ENCODE measurements around the gene NKAIN4.
A peak's percentile ranks its signal among the peaks of the same experiment; 100 is the strongest.

NKAIN4 gene

DNA sequence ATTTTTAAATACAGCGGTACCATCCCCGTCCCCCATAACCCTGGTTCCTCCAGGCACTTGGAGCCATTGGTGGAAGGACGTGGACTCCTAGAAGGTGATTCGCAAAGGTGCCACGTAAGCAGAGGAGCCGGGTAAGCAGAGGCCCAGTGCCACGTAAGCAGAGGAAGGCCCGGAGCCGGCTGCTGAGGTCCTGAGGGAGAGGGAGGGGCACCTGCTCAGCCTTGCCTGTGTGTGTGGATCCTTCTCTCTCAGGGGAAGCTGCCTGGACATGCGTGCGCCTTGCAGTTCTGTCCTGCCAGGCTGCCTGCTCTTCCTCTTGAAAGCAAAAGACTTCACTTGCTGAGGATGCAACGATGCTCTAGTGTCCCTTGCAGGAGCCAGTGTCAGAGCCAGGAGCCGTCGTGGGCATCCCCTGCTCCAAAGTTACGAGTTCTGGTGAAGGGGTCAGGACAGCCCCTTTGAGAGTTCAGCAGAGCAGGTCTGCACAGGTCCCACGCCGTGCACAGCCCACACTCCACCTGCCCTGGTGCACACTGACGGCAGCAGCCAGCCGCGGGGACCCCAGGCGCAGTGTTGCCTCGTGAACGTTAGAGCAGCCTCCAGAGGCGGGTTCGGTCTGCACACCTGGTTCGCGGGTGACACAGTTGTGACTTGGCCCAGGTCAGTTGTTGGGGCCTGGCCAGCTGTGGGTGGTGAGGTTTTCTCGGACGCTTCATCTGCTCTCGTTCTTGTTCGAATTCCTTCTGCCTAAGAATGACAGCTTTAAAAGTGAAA is 1.9 kb upstream of the NKAIN4 start:
- DNase-seq = no peak

DNA sequence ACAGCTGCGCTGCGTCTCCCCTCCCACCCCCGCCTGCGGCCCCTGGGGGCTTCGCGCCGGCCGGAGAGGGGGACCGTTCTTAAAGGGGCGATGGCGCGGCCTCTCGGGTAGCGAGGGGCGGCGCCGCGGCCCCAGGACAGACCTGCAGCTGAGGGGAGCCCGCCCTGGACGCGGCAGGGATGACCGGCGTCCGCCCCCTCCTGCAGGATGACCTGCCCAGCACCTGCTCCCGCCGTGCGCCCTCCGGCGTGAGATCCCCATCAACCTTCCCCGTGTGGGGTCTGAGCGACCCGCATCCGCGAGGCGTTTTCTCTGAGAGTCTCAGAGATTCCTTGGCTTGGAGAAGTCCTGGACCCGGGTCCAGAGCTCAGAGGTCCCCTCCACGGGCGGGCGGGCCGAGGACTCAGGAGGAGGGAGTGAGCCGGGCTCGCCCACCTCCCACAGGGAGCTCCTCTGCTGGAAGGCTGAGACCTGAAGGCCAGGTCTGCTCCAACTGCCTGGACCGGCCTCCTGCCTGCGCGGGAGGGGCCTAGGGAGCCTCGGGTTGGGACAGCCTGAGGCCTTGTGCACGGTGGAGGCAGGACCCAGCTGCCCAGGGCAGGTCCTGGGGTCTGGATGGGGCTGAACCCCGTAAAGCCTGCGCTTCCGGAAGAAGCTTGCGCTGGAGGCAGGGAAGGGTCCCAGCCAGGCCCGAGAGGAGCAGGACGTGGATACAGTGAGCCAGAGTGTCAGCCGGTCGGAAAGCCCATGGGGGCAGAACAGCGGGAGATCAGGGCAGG is 532 bp upstream of the NKAIN4 start:
- no peak for DNase-seq

DNA sequence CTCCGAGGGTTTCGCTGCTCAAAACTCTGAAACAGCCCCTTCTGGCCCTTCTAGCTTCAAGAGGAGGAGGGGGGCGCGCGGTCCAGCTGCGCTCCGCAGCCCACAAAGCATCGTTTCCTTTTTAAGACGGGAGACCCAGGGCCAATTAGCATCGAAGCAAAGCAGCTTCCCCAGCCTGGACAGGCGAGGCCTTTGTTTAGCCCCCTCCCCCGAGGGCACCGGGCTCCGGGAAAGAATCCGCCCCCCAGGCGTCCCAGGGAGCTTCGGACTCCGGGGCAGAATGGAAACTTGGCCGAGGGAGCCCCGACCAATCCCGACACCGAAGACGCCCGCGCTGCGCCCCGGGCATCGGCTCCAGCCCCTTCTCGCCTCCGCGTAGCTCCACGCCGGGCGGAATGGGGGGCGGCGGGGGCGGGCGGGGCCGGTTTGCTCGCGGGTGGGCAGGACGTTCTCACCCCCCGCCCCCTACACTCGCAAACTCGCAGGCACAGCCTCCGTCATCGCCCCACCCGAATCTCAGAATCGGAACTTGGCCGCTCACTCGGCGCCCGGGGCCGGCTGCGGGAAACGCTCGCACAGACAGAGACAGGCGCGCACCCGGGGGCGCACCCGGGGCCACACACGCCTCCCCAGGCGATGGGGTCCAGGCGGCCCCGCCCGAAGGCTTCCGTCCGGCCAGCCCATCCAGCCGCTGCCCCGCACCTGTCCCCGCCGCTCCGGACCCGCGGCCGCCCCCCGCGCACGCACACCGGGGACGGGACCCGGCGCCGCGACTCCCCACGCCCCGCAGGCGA is 628 bp downstream of the NKAIN4 start:
- DNase-seq = peak in 1 of 2 donors; percentile 25

DNA sequence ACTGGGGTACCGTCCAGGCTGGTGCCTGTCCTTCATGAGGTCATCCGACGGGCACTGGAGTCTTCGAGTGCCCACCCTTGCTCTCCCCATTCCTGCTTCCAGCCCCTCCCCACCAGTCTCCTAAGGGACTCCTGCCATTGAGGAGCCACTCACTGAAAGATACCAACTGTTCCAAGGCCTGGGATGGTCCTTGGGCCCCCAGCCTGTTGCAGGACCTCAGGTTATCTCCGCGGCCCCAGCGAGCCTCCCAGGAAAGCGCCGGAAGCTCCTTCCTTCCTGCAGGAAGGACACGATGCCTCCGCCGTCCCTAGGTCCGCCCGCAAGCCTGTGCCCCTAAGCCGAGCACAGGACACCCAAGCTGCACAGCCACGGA is 1.2 kb downstream of the NKAIN4 start:
- no peak for DNase-seq

DNA sequence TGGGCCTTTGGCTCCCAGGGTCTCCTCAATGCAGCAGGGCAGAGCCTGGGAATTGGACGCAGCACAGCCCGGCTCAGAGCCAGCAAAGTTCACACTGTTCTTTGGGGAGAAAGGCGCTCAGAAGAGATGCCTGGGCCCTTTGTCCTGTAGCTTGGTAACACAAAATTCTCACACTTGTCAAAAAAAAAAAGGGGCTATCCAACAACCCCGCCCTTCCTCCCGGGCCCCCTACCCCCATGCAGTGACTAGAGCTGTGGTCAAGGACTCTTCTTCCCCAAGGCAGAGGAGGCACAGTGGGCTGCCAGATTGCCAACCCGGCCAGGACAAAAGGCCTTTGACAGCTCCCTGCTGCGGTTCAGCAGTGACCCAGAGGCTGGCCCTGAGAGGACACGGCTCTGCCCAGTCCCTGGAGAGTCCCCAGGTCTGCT is 2.0 kb downstream of the NKAIN4 start:
- no peak for DNase-seq

DNA sequence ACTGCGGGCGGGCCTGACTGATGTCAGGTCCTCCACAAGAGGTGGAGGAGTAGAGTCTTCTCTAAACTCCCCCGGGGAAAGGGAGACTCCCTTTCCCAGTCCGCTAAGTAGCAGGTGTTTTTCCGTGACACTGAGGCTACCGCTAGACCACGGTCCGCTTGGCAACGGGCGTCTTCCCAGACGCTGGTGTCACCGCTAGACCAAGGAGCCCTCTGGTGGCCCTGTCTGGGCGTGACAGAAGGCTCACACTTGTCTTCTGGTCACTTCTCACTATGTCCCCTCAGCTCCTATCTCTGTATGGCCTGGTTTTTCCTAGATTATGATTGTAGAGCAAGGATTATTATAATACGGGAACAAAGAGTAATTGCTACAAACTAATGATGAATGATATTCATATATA is 2.9 kb downstream of the NKAIN4 start:
- DNase-seq = peak in 1 of 2 donors; percentile 32

DNA sequence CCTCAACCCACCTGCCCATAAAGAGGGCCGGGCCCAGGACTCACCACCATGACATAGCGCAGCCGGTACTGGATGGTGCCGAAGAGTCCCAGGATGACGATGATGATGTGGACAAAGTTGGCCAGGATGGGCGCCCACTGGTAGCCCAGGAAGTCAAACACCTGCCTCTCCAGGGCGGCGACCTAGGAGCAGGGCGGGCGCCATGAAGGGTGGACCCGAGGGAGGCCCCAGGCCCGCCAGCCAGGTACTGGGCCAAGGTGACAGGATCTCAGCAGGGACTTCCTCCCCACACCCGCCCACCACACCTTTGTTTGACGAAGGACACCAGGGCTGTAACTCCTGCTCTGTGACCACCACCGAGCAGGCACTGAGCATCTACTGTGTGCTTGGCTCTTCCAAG is 4.4 kb downstream of the NKAIN4 start:
- DNase-seq = no peak

DNA sequence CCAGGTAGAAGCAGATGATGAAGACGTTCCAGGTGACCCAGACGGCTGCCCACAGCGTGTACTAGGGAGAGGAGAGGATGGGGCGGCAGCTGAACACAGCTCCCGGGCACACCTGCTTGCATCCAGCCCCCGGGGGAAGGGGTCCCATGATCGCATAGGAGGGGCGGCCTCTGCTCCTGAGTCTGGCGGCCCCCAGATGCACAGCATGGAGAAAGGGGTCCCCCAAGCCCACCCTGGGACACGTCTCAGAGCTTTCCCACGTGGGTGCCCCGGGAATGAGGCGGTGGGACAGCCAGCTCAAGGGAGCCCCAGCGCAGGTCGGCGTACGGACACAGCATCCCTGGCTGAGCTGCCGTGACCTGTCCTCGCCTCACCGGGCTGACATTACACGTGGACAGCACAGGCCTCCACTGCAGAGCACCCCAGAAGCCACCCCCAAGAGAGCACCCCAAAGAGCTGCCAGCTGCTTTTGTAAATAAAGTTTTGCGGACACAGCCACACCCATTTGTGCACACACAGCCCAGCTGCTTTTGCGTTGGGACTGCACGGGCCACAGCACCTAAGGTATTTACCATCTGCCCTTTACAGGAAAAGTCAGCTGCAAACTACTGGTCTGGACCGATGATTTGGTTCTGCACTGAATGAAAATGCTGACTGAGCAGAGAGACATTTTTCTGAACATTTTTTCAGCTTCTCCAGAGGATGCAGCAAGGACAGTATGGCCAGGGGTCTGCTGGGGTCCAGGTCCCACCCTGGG is 5.2 kb downstream of the NKAIN4 start:
- DNase-seq = no peak

DNA sequence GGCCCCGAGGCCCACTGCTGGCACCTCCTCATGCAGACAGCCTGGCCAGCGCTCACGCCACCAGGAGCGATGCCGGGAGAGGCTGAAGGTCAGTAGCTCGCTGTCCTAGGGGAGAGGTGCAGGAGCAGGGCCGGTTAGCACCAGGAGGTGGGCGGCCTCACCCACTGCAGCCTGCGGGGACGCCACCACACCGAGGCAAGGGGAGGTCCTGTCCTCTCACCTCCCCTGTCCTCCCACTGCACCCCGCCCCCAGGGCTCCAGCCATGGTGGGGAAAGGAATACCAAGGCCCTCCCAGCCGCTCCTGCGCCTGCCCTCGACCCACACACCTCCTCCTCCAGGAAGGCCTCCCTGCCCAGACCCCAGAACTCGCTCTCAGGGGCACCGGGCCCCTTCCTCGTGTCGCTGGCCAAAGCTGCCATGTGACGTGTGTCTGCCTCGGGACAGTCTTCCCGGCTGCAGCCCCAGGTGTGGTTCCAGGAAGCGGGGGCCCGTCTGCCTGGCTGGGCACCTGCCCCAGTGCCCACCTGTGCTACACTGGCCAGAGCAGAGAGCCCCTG is 6.5 kb downstream of the NKAIN4 start:
- no peak for DNase-seq

DNA sequence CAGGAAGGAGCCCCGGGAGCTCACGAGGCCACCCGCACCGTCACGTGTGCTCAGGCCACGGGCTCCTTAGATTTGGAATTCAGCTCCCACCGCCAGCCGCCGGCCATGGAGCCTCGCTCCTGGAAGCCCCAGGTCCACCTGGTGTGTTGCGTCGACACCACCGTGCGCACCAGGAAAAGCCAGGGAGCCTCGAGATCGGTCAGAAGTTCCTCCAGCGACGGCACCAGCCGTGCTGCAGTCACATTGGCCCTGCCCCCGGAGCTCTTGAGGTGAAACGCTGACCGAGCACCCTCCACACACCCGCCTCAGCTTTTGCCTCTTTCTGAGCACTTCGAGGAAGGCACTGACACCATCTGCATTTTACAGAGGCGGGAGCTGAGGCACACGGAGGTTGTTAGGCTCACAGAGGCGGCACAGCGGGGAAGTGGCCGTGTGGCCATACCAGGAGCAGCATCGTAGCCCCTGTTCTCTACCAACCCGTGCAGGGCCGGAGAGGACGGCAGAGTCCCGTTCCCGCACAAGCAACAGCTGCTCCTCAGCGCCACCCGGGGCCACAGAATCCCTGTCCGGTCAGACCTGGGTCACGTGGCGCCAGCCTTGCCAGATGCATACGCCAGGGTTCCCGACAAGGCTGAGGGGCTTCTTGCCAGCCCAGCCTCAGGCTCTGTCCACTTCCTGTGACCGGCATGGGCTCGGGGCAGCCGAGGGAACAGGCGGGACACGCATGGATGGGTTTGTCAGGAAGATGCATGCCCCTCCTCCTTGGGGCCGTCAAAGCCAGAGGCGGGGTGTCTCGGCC is 7.6 kb downstream of the NKAIN4 start:
- no peak for DNase-seq

DNA sequence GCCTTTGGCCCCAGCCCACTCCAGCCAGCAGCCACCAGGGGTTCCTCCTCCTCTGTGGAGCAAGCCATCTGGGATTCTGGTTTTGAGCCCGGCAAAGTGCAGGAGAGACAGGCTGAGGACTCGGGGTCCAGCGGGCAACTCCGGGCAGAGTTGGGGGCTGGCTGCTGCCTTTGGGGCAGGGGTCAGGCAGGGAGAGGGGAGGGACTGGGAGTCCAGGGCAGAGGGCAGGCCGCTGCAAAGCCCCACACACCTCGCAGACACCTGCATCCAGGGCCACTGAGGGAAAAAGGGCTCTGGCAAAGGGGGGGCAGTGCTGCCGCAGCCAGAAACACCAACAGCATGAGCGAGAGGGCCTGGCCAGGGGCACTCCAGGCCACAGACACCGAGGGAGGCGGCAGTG is 9.8 kb downstream of the NKAIN4 start:
- no peak for DNase-seq

DNA sequence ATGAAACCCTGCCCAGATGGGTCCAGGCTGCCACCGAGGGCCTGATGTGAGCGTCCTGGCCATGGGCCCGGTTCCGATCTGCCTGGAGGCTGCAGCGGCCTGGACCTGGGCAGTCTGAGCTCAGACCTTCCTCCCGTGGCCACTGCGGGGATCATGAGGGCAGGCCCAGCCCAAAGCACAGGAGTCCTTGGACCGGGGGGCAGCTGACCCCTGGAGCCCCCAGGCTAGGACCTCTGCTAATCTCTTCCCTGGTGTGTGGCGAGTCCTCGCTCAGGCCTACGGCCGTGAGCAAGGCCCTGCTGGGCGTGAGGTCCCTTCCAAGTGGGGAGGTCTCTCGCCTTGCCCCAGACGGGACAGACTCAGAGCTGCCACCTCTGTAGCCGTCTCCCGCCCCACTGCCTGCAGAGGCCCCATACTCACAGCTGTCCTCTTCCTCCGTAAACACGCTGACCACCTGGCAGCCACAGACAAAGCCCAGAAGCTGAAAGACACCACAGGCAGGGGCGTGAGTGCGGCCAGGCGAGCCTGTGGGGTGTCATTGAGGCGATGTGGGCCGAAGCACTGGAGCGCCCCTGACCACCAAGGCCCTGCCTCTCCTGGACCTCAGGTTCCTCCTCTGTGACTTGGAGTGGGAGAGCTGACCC is 10.5 kb downstream of the NKAIN4 start:
- DNase-seq = no peak

DNA sequence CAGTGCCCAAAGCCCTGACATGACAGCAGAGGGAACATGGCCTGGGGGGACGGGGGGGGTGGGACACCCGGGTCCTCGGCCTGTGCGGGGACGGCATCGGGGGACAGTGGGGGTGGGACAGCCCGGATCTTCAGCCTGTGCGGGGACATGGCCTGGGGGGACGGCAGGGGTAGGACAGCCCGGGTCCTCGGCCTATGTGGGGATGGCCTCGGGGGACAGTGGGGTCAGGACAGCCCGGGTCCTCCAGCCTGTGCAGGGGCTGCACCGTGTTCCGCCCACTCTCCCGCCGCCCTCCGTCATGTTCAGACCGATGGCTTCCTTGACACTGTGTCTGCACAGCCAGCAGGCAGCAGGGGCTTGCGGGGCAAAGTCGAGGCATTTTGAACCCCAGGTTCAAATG is 11.5 kb downstream of the NKAIN4 start:
- no peak for DNase-seq

DNA sequence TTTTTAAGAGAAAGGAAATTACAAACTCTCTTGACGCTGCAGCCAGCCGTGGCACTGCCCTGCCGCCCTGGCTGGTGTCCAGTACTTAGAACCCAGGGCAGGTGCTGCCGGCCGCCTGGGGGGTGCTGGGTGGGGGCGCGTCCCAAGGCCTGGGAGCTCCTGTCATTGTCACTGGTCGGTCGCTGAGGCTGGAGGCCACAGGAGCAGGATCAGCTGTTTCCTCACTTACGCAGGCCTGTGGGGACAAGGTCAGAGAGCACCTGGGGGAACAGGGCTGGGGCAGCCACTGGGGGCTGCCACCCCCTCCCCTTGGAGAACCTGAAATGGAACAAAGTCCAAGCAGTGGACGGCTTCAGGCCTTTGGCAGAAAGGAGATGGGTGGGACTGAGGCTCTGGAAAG is 13.0 kb downstream of the NKAIN4 start:
- no peak for DNase-seq

DNA sequence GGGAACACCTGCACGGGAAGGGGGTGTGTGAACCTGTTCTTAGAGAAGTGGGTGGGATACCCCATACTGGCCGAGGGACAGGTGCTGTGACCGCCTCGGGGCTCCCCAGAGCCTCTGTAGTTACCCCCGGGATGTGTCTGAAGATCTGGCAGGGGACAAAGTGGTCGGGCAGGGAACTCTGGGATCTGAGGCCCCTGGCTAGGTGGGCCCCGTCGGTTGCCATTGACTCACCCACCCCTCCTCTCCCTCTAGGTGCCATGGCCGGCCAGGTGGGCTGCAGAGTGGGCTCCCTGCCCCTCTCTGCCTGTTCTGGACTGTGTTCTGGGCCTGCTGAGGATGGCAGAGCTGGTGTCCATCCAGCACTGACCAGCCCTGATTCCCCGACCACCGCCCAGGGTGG is 14.3 kb downstream of the NKAIN4 start:
- DNase-seq = no peak

DNA sequence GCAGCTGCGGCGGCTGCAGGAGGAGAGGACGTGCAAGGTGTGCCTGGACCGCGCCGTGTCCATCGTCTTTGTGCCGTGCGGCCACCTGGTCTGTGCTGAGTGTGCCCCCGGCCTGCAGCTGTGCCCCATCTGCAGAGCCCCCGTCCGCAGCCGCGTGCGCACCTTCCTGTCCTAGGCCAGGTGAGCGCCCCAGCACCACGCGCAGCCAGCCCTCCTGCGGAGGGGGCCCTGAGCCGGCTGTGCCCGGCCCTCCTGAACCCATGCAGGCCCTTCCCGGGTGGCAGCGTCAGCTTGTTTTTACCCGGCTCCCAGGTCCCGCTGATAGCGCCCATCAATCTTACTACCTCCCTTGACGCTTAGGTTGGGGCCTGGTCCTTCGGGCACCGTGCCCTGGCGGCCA is 14.8 kb downstream of the NKAIN4 start:
- no peak for DNase-seq

DNA sequence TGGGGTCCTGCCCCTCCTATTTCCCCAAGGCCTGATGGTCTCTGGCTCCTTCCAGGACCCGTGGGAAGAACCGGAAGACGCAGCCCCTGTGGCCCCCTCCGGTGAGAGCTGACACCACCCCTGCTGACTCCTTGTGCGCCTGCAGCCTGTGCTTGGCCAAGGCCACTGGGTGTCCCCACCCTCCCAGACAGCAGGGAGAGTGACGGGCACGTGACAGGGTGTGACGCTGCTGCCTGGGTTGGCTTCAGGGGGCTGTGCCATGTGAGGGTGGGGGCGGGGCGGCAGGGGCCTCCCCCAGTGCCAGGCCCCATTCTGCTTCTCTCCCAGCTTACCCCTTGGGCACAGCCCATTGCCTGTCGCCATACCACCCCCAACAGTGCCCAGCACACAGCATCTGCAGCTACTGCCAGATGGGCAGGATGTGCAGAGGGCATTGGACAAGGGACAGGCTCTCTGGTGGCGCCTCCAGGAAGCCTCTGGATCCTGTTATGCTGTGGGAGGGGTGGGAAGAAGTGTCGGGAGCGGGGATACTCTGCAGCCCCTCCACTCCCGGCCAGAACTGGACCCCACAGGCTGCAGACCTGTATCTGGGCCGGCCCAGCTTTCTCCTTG is 15.6 kb downstream of the NKAIN4 start:
- no peak for DNase-seq

DNA sequence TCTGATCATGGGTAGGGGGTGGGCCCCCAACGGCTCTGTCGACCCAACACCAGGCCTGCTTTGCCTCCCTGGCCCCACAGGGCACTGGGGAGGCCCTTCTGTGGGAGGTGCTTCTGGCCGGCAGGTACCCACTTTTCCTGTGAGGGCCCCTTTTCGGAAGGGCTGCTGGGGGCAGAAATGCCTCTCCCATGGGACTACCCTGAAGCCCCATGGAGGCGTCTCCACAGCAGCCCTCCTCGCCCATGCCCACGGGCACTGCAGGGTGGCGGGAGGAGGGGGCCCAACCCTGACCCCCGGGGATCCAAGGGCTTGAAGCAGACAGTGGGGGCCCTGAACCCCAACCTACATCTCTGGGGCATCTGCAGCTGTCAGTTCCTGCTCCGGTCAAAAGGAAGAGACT is 16.2 kb downstream of the NKAIN4 start:
- no peak for DNase-seq

DNA sequence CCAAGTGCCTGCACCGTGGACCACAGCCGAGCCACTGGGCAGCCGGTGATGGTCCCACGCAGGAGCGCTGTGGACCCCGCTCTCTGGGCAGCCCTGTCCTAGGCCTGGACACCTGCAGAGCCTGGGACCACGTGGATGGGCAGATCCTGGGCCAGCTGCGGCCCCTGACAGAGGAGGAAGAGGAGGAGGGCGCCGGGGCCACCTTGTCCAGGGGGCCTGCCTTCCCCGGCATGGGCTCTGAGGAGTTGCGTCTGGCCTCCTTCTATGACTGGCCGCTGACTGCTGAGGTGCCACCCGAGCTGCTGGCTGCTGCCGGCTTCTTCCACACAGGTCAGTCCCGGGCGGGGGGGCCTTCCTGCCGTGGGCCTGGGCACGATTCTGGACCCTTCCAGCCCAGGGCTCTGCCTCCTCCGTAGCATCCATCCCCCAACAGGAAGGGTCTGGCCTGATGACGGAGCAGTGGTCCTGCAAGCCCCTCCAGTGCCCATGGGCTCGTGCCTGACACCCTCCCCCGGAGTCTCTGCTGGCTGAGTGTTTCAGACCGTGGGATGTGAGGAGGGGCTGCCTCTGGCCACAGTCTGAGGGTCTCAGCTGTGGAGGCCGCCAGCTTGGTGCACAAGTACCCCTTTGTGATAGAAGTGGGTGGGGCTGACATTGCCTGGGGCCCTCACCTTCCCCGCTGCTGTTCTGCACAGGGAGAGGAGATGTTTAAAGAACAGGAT is 18.0 kb downstream of the NKAIN4 start:
- no peak for DNase-seq

DNA sequence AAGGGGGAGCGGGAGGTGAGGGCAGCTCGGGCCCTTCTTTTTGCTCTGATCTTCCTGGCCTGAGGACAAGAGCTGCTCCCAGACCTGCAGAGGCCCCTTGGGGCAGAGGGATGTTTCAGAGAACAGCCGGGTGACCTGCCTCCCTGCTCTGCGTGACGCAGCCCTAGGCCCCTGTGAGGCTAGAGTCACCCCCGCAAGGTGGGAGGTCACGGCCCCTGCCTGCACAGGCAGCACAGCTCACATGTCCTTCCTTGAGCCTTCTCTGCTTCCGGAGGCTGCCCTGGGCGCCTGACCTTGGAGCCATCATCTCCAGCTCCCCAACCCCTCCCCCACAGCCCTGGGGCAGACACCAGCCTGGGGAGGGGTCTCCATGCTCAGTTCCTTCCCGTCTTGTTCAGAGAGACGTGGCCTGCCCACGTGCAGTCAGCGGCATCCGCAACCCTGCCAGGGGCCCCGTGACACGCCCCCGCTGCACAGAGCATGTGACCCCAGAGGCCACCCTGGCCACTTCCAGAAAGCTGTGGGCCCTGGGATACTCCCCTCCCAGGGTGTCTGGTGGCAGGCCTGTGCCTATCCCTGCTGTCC is 18.8 kb downstream of the NKAIN4 start, which contains the start of gene BIRC7:
Gene BIRC7 (plus strand): TSS at position 507 of the 585 bp plus-strand sequence. CDS start 192 bp downstream, outside the sequence.
- no peak for DNase-seq

Measured in stimulated activated CD4-positive, alpha-beta T cell treated with anti-CD3 and anti-CD28 coated beads, Interleukin-2, amount 100 ng/mL, for 24 hours (primary cell).